HCT116 (cell line): ENCODE data around the gene SUSD3.

Experiments used
- CEBPB ChIP-seq: IDR thresholded peaks from 2 replicates; pipeline ENCODE4 v1.6.1; 2012; ENCODE audit warnings: low read depth
- POLR2AphosphoS5 ChIP-seq: IDR thresholded peaks from 2 replicates; pipeline ENCODE4 v1.6.1; 2011; ENCODE audit warnings: mild to moderate bottlenecking, low read depth, low read length, moderate library complexity
- YY1 ChIP-seq: IDR thresholded peaks from 2 replicates; pipeline ENCODE4 v1.6.1; 2011; ENCODE audit warnings: low read length, low read depth, moderate library complexity, mild to moderate bottlenecking; ENCODE audit not compliant: insufficient replicate concordance; ENCODE audit errors: extremely low read depth
- TF ChIP-seq, protein P1 (sequence below): IDR thresholded peaks from 2 replicates; pipeline ENCODE4 v1.6.1; 2012
- TF ChIP-seq, protein P2 (sequence below), 3 experiments: fragments of 200-600 bp in 1 of 3; sonication (generic) in 1 of 3; IDR thresholded peaks in 2 of 3; conservative IDR thresholded peaks in 1 of 3; 2 replicates each; pipeline ENCODE4 v1.5.1; 2012 to 2017; ENCODE audit warnings: low read depth in 2 of 3, low read length in 2 of 3, antibody characterized with exemption in 1 of 3, borderline replicate concordance in 1 of 3, control low read depth in 1 of 3, mild to moderate bottlenecking in 1 of 3, mixed read lengths in 1 of 3, mixed run types in 1 of 3, moderate library complexity in 1 of 3; ENCODE audit not compliant: insufficient read depth in 1 of 3

DNA sequence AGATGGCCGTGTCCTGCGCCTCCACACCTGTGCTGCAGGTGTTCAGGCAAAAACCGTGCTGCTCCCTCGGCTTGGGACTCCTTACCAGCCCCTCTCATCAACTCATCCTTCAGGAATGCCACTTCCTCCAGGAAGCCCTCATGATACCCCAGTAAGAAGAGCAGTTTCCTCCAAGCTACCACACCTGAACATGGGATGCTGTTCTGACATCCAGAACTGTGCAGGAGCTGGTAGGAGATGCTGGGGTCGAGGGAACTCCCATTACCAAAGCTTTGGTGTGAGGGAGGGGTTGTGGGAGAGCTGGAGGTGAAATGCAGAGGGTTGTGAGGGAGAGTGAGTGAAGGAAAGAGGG, 56.5 kb downstream of the SUSD3 start:
- TF ChIP-seq, protein P1, sequence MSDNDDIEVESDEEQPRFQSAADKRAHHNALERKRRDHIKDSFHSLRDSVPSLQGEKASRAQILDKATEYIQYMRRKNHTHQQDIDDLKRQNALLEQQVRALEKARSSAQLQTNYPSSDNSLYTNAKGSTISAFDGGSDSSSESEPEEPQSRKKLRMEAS = no peak
- TF ChIP-seq CEBPB (no peak), POLR2AphosphoS5 (no peak), YY1 (no peak)
- TF ChIP-seq, protein P2, sequence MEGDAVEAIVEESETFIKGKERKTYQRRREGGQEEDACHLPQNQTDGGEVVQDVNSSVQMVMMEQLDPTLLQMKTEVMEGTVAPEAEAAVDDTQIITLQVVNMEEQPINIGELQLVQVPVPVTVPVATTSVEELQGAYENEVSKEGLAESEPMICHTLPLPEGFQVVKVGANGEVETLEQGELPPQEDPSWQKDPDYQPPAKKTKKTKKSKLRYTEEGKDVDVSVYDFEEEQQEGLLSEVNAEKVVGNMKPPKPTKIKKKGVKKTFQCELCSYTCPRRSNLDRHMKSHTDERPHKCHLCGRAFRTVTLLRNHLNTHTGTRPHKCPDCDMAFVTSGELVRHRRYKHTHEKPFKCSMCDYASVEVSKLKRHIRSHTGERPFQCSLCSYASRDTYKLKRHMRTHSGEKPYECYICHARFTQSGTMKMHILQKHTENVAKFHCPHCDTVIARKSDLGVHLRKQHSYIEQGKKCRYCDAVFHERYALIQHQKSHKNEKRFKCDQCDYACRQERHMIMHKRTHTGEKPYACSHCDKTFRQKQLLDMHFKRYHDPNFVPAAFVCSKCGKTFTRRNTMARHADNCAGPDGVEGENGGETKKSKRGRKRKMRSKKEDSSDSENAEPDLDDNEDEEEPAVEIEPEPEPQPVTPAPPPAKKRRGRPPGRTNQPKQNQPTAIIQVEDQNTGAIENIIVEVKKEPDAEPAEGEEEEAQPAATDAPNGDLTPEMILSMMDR (IDR thresholded peaks at IDR 0.05 in 2 of 3, conservative IDR thresholded peaks at IDR 0.05 in 1 of 3; ENCODE audit: borderline replicate concordance in 1 of 3, insufficient read depth in 1 of 3, low read depth in 2 of 3, low read length in 2 of 3) = no peak
